Activated naive CD4-positive, alpha-beta T cell treated with Interleukin-2 at 50 U/mL for 16 hours (primary cell): ENCODE measurements around the gene SMPD3.

Experiments used
- DNase-seq: peaks from one replicate; pipeline ENCODE4 v3.0.0-alpha.2; 2020

SMPD3 gene

DNA sequence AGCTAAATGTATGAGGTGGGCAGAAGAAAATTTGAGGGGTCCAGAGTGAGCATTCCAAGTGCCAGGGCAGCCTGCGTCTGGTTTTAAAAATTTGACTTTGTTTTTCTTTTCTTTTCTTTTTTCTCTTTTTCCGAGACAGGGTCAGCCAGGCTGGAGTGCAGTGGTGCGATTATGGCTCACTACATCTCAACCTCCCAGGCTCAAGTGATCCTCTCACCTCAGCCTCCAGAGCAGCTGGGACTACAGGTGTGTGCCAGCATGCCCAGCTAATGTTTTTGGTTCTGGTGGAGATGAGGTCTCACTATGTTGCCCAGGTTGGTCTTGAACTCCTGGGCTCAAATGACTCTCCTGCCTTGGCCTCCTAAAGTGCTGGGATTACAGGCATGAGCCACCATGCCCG lies 15.6 kb downstream of the SMPD3 start:
- DNase-seq: no peak

- DNase-seq: no peak
Measured at GRCh38 chr16:68429076-68429854, 19.0 kb downstream of the SMPD3 start.

GRCh38 chr16:68427649-68428303 lies 20.5 kb downstream of the SMPD3 start:
- no peak for DNase-seq

DNA sequence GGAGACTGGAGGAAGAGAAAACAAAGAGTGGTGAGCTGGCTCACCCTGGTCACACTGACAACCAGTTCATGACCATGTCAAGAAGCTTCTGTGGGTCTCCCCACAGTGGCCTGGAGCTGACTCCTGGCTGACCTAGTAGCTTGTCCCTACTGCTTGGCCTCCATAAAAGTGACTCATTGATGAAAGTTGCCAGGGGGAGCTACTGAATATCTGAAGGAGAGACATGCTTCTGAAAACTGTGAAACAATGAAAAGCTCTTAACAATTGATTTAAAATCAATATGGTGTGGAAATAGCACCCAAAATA lies 22.0 kb downstream of the SMPD3 start:
- no peak for DNase-seq

GRCh38 chr16:68425498-68426346 lies 22.6 kb downstream of the SMPD3 start:
- DNase-seq: no peak

DNA sequence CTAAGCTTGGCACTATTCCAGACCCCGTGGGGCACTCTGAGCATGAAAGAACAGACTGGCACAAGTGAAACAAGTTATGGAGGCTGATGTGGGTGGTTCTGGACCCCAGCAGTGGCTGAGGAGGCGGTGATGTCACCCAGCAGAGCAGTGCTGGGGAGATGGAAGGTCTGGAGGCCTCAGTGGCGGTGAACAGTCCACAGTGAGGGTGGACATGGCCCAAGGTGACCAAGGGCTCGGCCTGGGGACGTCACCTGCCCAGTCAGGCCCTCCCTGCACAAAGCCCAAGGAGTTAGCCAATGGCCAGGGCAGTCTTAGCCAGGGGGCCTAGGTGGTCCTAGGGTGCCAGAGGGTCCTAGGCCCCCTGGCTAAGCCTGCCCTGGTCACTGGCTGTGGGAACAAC lies 24.5 kb downstream of the SMPD3 start:
- no peak for DNase-seq

- no peak for DNase-seq
Measured at GRCh38 chr16:68422396-68422960, 25.8 kb downstream of the SMPD3 start.

DNA sequence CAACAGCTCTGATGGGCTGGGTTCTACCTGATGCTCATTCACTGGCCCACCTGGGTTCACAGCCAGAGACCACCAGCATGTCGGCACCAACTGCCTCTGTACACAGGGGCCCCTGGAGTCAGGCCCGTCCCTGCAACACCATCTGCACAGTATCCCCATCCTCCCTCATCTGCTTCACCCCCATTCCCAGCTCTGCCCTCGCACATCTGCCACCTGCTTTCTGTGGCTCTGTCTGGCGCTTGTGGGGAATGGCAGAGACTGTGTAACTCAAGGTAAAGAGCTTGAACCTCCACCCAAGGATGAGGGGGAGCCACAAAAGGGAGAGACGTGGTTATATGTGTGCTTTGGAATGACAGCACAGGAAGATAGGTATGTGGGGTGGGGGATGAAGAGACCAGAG lies 27.2 kb downstream of the SMPD3 start:
- no peak for DNase-seq

GRCh38 chr16:68420366-68420942 lies 27.9 kb downstream of the SMPD3 start:
- DNase-seq: no peak

DNA sequence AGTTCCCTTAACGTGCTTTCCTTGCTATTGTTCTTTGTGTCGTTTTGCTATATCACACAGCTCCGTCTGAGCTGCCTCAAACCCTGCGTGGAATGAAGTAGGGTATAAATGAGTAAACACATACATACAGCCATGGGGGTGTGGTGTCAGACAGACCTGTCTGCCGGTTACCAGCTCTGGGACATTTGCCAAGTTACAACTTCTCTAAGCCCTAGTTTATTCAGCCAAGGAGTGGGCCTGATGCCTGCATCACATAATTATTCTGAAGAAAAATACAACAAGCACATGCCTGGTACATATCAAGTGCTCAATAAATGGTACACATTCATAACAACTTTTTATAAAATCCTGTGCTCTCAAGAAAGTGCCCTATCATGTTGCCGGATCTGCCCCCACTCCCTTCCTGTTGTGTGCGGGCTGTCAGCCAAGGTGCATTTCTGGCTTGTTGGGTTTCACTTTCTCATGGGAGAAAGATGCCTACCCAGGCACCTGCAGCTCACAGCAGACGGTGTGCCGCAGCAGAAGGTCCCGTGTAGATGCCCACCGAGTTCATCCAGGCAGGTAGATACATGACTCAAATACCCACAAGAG lies 30.5 kb downstream of the SMPD3 start:
- DNase-seq: peak; percentile 75

GRCh38 chr16:68416057-68417046 lies 32.0 kb downstream of the SMPD3 start:
- no peak for DNase-seq

DNA sequence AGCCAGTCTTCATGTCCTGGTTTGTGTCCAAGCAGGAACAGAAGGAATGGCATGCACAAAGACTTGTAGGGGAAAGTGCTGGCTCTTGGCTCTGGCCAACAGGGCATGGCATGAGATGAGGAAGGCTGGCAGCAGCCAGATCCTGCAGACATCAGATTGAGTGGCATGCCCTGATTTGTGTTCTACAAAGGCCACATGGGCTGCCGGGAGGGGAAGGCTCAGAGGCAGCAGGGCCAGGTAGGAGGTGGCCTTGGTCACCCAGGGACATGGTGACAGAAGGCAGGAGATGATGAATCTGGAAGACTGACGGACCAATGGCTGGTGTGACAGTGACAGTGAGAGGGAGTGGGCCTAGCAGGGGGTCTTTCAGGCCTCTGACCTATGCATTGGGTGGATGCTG lies 33.7 kb downstream of the SMPD3 start:
- no peak for DNase-seq

DNA sequence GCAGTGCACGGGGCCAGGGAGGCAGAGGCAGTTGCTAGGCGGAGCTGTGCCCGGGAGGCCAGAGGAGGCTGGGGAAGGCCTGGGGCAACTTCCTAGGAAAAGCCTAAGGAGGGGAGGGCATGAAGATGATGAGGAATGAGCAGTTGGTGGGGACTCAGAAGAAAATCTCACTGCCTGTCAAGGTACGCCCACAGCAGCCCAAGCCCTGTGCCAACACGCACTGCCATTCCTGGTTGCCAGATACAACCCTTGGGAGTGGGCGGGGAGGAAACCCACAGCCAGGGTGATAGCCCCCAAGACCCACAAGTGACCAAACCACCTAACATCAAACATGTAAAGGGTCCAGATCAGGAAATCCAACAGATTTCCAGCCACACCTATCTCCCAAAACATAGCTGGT lies 36.2 kb downstream of the SMPD3 start:
- no peak for DNase-seq

GRCh38 chr16:68411086-68411485 lies 37.2 kb downstream of the SMPD3 start:
- DNase-seq: no peak

DNA sequence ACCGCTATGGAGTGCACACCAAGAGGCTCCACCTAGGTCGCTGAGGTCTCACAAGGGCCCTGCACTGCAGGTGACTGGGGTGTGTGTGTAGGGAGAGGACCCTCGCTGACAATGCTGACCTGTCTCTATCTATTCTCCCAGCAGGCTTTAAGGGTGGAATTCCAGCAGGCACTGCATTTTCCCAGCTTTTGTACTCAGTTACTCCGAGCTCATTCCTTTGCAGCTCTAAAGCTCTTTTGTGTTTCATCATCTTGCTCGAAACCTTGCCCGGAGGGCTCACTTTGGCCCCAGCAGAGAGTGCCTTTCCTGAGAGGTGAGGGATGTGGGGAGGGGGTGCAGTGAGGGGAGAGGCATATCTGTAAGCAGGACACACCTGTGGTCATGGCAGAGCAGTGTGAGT lies 39.3 kb downstream of the SMPD3 start:
- DNase-seq: no peak

GRCh38 chr16:68408428-68408827 lies 39.9 kb downstream of the SMPD3 start:
- no peak for DNase-seq

DNA sequence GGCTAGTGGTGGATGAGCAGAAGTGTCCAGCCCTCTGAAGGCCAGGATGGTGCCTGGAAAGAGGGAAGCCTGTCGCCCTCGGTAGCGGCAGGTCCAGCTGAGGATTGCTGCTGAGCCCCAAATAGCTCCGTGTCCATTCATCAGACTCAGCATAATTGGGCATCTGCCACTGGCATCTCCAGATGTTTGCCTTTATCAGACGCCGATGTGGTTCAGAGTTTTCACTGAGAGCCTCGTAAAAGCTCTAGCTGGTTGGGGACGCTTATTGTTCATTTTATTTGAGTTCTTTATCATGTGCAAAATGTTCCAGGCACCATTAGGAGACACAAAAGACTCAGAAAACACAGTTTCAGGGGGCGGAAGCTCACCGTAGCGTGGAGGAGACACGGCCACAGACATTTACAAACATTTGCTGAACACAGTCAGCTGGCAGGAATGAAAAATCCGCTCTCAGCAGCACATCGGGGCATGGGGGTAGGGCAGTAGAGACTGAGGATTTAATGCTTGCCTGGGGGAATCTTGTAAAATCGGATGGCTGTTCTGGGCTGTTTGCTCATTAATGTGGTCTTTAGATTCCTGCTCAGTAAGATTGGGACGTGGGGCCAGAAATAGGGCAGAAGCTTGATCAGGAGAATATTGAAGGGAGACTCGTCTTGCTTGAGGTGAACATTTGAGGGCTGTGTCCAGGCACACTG lies 41.7 kb downstream of the SMPD3 start:
- no peak for DNase-seq

- no peak for DNase-seq
Measured at GRCh38 chr16:68404736-68405345, 43.5 kb downstream of the SMPD3 start.

DNA sequence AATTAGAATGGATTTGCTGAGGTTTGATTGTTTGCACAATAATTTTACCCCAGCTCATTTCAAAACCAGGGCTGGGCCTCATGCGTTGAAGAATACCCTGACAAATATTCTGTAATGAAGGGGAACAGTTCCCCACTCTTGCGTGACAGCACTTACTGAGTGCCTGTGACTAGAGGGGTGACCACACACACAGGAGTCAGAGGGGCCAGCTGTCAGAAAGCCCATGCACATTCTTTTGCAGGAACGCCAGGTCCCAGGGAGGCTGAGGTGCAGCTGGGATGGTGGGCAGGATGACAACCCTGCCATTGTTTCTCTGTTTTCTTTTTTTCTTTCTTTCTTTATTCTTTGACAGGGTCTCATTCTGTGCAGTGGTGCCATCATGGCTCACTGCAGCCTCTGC lies 44.6 kb downstream of the SMPD3 start:
- DNase-seq: no peak

GRCh38 chr16:68403177-68403576 lies 45.1 kb downstream of the SMPD3 start:
- DNase-seq: no peak

DNA sequence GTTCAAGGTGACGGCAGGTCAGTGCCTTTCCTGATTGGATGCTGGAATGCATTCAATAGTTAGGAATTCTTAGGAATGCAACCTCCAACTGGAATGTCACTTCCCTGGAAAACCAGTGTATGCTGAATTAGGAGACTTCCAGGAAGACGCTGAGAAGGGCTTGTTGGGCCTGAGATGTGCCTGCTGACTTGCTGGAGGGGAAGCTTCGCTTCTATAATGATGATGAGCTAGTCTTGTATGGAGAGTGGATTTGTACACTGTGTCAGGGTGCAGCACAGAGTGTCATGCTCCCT lies 45.6 kb downstream of the SMPD3 start:
- DNase-seq: no peak
